GM19043 (cell line): ENCODE data around the gene CNTFR.
"Not testable (repeated sequence)": the region's sequence is repeated elsewhere in the genome, so short reads cannot be mapped to it uniquely, and the experiment has no call there.

Source experiments
- ATAC-seq: cut with Tn5 transposase; IDR thresholded peaks from one replicate; pipeline ENCODE4 v1.9.1; 2021; ENCODE audit warnings: low read depth; ENCODE audit not compliant: unreplicated experiment

CNTFR gene

GRCh38 chr9:34540827-34541226 lies 48.7 kb downstream of the CNTFR start:
- no peak for ATAC-seq

- ATAC-seq: no peak
Measured at GRCh38 chr9:34536685-34537084, 52.8 kb downstream of the CNTFR start.

GRCh38 chr9:34532041-34532440 lies 57.5 kb downstream of the CNTFR start:
- ATAC-seq: not testable (repeated sequence)

GRCh38 chr9:34526026-34526425 lies 63.5 kb downstream of the CNTFR start:
- ATAC-seq: no peak

GRCh38 chr9:34524349-34524748 lies 65.2 kb downstream of the CNTFR start:
- no peak for ATAC-seq

- ATAC-seq: peak; percentile 85
Measured at GRCh38 chr9:34522971-34523797, 66.3 kb downstream of the CNTFR start, which contains the start of gene ENHO. ENHO (minus strand) TSS chr9:34522990; CDS start chr9:34521695, 1,295 bp downstream.

GRCh38 chr9:34522091-34522887 lies 67.2 kb downstream of the CNTFR start:
- ATAC-seq: no peak

- ATAC-seq: no peak
Measured at GRCh38 chr9:34521406-34522045, 68.0 kb downstream of the CNTFR start.

- no peak for ATAC-seq
Measured at GRCh38 chr9:34520505-34521385, 68.8 kb downstream of the CNTFR start.

GRCh38 chr9:34520096-34520495 lies 69.4 kb downstream of the CNTFR start:
- no peak for ATAC-seq

GRCh38 chr9:34519321-34520020 lies 70.1 kb downstream of the CNTFR start:
- ATAC-seq: no peak

- ATAC-seq: no peak
Measured at GRCh38 chr9:34518896-34519295, 70.6 kb downstream of the CNTFR start.

- no peak for ATAC-seq
Measured at GRCh38 chr9:34518110-34518616, 71.4 kb downstream of the CNTFR start.

- ATAC-seq: no peak
Measured at GRCh38 chr9:34517185-34517584, 72.3 kb downstream of the CNTFR start.

GRCh38 chr9:34515959-34516358 lies 73.6 kb downstream of the CNTFR start:
- no peak for ATAC-seq

GRCh38 chr9:34514816-34515215 lies 74.7 kb downstream of the CNTFR start:
- no peak for ATAC-seq

- no peak for ATAC-seq
Measured at GRCh38 chr9:34514401-34514800, 75.1 kb downstream of the CNTFR start.

GRCh38 chr9:34513567-34514214 lies 75.8 kb downstream of the CNTFR start:
- ATAC-seq: no peak
